K562 (cell line): ENCODE measurements around the gene TGM1.

ENCODE experiments used
- CBX3 ChIP-seq, 2 experiments: IDR thresholded peaks; 1 replicate in 1 of 2; 2 replicates in 1 of 2; pipeline ENCODE4 v1.6.1; 2012; ENCODE audit warnings: inconsistent platforms in 2 of 2, low read length in 2 of 2, borderline replicate concordance in 1 of 2, control low read depth in 1 of 2
- ETV1 ChIP-seq: fragments of 450-650 bp; conservative IDR thresholded peaks from 2 replicates; pipeline ENCODE4 v1.6.1; 2016; ENCODE audit warnings: missing genetic modification characterization, control low read depth, low read depth, missing compliant biosample characterization
- GABPA ChIP-seq: fragments of 200-800 bp; sonication (Bioruptor generic); conservative IDR thresholded peaks from 2 replicates; pipeline ENCODE4 v1.6.1; 2016; ENCODE audit warnings: low read depth, missing genetic modification characterization, missing compliant biosample characterization
- KDM2B ChIP-seq: fragments of 250-450 bp; sonication (Bioruptor Pico); IDR thresholded peaks from 2 replicates; pipeline ENCODE4 v1.8.0; 2021; ENCODE audit warnings: mild to moderate bottlenecking, moderate library complexity
- POLR2A ChIP-seq: fragments of 450-650 bp; conservative IDR thresholded peaks from 2 replicates; pipeline ENCODE4 v1.6.1; 2016
- TCF7 ChIP-seq: sonication (generic); IDR thresholded peaks from 2 replicates; pipeline ENCODE4 v1.6.1; 2016; ENCODE audit warnings: antibody characterized with exemption, borderline replicate concordance
- ZBTB8A ChIP-seq: fragments of 450-650 bp; IDR thresholded peaks from 2 replicates; pipeline ENCODE4 v1.6.1; 2018; ENCODE audit warnings: mild to moderate bottlenecking, moderate library complexity; ENCODE audit not compliant: partially characterized antibody
- ZNF174 ChIP-seq: fragments of 250-450 bp; sonication (Bioruptor Pico); IDR thresholded peaks from 2 replicates; pipeline ENCODE4 v1.4.0; 2020; ENCODE audit warnings: mild to moderate bottlenecking
- ZNF282 ChIP-seq: sonication (generic); formaldehyde crosslinking; IDR thresholded peaks from 2 replicates; pipeline ENCODE4 v1.8.1; 2023; ENCODE audit warnings: missing genetic modification reagents
- TF ChIP-seq, protein P1 (sequence below): fragments of 250-450 bp; sonication (Bioruptor Pico); IDR thresholded peaks from 2 replicates; pipeline ENCODE4 v1.4.0; 2020; ENCODE audit warnings: mild to moderate bottlenecking, moderate library complexity, borderline replicate concordance
- TF ChIP-seq, protein P2 (sequence below): fragments of 250-450 bp; sonication (Bioruptor Pico); IDR thresholded peaks from 2 replicates; pipeline ENCODE4 v1.5.0; 2021
- TF ChIP-seq, protein P3 (sequence below), 2 experiments: fragments of 450-650 bp; formaldehyde crosslinking in 1 of 2; IDR thresholded peaks; 2 replicates each; pipeline versions ENCODE4 v1.4.0 to v1.6.1; 2014 to 2020; ENCODE audit warnings: mild to moderate bottlenecking in 2 of 2, borderline replicate concordance in 1 of 2, low read depth in 1 of 2
- TF ChIP-seq, protein P4 (sequence below): fragments of 450-650 bp; IDR thresholded peaks from 2 replicates; pipeline ENCODE4 v1.6.1; 2016; ENCODE audit warnings: mild to moderate bottlenecking
- TF ChIP-seq, protein P5 (sequence below), 3 experiments: IDR thresholded peaks in 2 of 3; conservative IDR thresholded peaks in 1 of 3; 2 replicates each; pipeline ENCODE4 v1.5.1; 2011 to 2012; ENCODE audit warnings: low read length in 3 of 3, mild to moderate bottlenecking in 3 of 3, control low read depth in 2 of 3, improper control_type of control experiment in 1 of 3, inconsistent platforms in 1 of 3, low read depth in 1 of 3, mixed read lengths in 1 of 3, moderate library complexity in 1 of 3; ENCODE audit not compliant: insufficient read depth in 2 of 3

DNA sequence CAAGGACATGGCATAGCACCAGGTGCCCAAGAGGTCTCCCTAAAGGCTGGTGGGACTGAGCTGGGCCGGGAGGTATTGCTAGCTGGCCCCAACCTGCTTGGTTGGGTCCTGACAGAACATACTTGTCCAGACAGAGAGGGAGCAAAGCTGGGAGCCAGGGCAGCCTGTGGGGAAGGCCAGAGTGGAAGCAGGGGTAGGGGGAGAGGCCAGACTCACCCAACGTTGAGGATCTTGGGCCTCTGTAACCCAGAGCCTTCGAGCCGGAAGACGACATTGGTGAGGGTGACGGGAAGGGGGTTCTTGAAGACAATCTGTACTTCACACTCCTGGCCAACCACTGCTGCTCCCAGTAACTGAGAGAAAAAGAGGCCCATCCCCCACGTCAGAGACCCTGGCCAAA is 9.0 kb downstream of the TGM1 start:
- no peak for TF ChIP-seq GABPA (tag)
- no peak for TF ChIP-seq ZNF282 (CRISPR knock-in tag)
- TF ChIP-seq, protein P1, sequence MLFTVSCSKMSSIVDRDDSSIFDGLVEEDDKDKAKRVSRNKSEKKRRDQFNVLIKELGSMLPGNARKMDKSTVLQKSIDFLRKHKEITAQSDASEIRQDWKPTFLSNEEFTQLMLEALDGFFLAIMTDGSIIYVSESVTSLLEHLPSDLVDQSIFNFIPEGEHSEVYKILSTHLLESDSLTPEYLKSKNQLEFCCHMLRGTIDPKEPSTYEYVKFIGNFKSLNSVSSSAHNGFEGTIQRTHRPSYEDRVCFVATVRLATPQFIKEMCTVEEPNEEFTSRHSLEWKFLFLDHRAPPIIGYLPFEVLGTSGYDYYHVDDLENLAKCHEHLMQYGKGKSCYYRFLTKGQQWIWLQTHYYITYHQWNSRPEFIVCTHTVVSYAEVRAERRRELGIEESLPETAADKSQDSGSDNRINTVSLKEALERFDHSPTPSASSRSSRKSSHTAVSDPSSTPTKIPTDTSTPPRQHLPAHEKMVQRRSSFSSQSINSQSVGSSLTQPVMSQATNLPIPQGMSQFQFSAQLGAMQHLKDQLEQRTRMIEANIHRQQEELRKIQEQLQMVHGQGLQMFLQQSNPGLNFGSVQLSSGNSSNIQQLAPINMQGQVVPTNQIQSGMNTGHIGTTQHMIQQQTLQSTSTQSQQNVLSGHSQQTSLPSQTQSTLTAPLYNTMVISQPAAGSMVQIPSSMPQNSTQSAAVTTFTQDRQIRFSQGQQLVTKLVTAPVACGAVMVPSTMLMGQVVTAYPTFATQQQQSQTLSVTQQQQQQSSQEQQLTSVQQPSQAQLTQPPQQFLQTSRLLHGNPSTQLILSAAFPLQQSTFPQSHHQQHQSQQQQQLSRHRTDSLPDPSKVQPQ (CRISPR knock-in tag), result no peak
- TF ChIP-seq CBX3 (IDR thresholded peaks at IDR 0.05; ENCODE audit: borderline replicate concordance in 1 of 2, low read length in 2 of 2), result no peak
- no peak for TF ChIP-seq ETV1
- TF ChIP-seq, protein P2, sequence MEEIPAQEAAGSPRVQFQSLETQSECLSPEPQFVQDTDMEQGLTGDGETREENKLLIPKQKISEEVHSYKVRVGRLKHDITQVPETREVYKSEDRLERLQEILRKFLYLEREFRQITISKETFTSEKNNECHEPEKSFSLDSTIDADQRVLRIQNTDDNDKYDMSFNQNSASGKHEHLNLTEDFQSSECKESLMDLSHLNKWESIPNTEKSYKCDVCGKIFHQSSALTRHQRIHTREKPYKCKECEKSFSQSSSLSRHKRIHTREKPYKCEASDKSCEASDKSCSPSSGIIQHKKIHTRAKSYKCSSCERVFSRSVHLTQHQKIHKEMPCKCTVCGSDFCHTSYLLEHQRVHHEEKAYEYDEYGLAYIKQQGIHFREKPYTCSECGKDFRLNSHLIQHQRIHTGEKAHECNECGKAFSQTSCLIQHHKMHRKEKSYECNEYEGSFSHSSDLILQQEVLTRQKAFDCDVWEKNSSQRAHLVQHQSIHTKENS (CRISPR knock-in tag), result no peak
- TF ChIP-seq TCF7, result no peak
- TF ChIP-seq POLR2A, result no peak
- TF ChIP-seq KDM2B (CRISPR knock-in tag), result no peak
- TF ChIP-seq, protein P3, sequence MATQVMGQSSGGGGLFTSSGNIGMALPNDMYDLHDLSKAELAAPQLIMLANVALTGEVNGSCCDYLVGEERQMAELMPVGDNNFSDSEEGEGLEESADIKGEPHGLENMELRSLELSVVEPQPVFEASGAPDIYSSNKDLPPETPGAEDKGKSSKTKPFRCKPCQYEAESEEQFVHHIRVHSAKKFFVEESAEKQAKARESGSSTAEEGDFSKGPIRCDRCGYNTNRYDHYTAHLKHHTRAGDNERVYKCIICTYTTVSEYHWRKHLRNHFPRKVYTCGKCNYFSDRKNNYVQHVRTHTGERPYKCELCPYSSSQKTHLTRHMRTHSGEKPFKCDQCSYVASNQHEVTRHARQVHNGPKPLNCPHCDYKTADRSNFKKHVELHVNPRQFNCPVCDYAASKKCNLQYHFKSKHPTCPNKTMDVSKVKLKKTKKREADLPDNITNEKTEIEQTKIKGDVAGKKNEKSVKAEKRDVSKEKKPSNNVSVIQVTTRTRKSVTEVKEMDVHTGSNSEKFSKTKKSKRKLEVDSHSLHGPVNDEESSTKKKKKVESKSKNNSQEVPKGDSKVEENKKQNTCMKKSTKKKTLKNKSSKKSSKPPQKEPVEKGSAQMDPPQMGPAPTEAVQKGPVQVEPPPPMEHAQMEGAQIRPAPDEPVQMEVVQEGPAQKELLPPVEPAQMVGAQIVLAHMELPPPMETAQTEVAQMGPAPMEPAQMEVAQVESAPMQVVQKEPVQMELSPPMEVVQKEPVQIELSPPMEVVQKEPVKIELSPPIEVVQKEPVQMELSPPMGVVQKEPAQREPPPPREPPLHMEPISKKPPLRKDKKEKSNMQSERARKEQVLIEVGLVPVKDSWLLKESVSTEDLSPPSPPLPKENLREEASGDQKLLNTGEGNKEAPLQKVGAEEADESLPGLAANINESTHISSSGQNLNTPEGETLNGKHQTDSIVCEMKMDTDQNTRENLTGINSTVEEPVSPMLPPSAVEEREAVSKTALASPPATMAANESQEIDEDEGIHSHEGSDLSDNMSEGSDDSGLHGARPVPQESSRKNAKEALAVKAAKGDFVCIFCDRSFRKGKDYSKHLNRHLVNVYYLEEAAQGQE (IDR thresholded peaks at IDR 0.05; ENCODE audit: borderline replicate concordance), result no peak
- TF ChIP-seq, protein P3 (CRISPR knock-in tag; IDR thresholded peaks at IDR 0.05; ENCODE audit: low read depth), result no peak
- no peak for TF ChIP-seq ZBTB8A
- no peak for TF ChIP-seq ZNF174 (CRISPR knock-in tag)
- TF ChIP-seq, protein P4, sequence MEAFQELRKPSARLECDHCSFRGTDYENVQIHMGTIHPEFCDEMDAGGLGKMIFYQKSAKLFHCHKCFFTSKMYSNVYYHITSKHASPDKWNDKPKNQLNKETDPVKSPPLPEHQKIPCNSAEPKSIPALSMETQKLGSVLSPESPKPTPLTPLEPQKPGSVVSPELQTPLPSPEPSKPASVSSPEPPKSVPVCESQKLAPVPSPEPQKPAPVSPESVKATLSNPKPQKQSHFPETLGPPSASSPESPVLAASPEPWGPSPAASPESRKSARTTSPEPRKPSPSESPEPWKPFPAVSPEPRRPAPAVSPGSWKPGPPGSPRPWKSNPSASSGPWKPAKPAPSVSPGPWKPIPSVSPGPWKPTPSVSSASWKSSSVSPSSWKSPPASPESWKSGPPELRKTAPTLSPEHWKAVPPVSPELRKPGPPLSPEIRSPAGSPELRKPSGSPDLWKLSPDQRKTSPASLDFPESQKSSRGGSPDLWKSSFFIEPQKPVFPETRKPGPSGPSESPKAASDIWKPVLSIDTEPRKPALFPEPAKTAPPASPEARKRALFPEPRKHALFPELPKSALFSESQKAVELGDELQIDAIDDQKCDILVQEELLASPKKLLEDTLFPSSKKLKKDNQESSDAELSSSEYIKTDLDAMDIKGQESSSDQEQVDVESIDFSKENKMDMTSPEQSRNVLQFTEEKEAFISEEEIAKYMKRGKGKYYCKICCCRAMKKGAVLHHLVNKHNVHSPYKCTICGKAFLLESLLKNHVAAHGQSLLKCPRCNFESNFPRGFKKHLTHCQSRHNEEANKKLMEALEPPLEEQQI, result no peak
- TF ChIP-seq, protein P5, sequence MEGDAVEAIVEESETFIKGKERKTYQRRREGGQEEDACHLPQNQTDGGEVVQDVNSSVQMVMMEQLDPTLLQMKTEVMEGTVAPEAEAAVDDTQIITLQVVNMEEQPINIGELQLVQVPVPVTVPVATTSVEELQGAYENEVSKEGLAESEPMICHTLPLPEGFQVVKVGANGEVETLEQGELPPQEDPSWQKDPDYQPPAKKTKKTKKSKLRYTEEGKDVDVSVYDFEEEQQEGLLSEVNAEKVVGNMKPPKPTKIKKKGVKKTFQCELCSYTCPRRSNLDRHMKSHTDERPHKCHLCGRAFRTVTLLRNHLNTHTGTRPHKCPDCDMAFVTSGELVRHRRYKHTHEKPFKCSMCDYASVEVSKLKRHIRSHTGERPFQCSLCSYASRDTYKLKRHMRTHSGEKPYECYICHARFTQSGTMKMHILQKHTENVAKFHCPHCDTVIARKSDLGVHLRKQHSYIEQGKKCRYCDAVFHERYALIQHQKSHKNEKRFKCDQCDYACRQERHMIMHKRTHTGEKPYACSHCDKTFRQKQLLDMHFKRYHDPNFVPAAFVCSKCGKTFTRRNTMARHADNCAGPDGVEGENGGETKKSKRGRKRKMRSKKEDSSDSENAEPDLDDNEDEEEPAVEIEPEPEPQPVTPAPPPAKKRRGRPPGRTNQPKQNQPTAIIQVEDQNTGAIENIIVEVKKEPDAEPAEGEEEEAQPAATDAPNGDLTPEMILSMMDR (IDR thresholded peaks at IDR 0.05 in 2 of 3, conservative IDR thresholded peaks at IDR 0.05 in 1 of 3; ENCODE audit: insufficient read depth in 2 of 3, low read depth in 1 of 3, low read length in 3 of 3), result no peak
